B cell (primary cell): ENCODE measurements around the gene CAMK2B. TPM values are rescaled to one million over a fixed set of nuclear protein-coding genes. Genes with fewer than 3 reads are reported as not detected.

Source experiments
- ATAC-seq: fragments of 200-7000 bp; cut with Tn5 transposase; one replicate; pipeline ENCODE4 v1.10.0; 2021; ENCODE audit warnings: low read depth, mild to moderate bottlenecking, moderate number of reproducible peaks, moderate library complexity
- CTCF ChIA-PET: fragments of 350-600 bp; sonication (Branson Sonifier 250); formaldehyde crosslinking; loops from one replicate; lab custom pipeline; 2021; ENCODE audit warnings: antibody characterized with exemption, inconsistent platforms; lab: Charles Lee
- POLR2A ChIA-PET: fragments of 350-600 bp; sonication (Branson Sonifier 250); formaldehyde crosslinking; loops from one replicate; lab custom pipeline; 2021; ENCODE audit warnings: antibody characterized with exemption; lab: Charles Lee
- DNase-seq: peaks from one replicate; pipeline ENCODE4 v3.0.0; 2013
- H2AFZ ChIP-seq: 2 replicates; pipeline ENCODE4 v1.6.1; 2012; ENCODE audit warnings: mild to moderate bottlenecking, low read depth, low read length; ENCODE audit not compliant: insufficient read depth, poor library complexity, severe bottlenecking
- H3K27ac ChIP-seq, 2 donors: 1 replicate in 1 of 2; 2 replicates in 1 of 2; pipeline ENCODE4 v1.5.1; 2012 to 2013; ENCODE audit warnings: low read length in 2 of 2, mild to moderate bottlenecking in 2 of 2, moderate library complexity in 1 of 2
- H3K27me3 ChIP-seq, 4 experiments: fragments of 200-600 bp in 1 of 4; sonication (generic) in 1 of 4; replicated peaks in 1 of 4; 1 replicate in 2 of 4; 2 replicates in 2 of 4; pipeline versions ENCODE4 v1.6.1 to v1.7.0; 2013 to 2016; ENCODE audit warnings: low read length in 3 of 4, mild to moderate bottlenecking in 2 of 4, mixed read lengths in 1 of 4, moderate library complexity in 1 of 4; ENCODE audit not compliant: insufficient read depth in 4 of 4, control insufficient read depth in 3 of 4; ENCODE audit errors: control extremely low read depth in 1 of 4
- H3K36me3 ChIP-seq, 2 experiments: replicated peaks in 1 of 2; 1 replicate in 1 of 2; 2 replicates in 1 of 2; pipeline versions ENCODE4 v1.6.1 to v1.7.1; 2013; ENCODE audit warnings: low read length in 1 of 2; ENCODE audit not compliant: insufficient read depth in 2 of 2, control insufficient read depth in 1 of 2; ENCODE audit errors: control extremely low read depth in 1 of 2, extremely low read depth in 1 of 2
- H3K4me1 ChIP-seq, 2 donors: fragments of 200-600 bp in 1 of 2; sonication (generic) in 1 of 2; 1 replicate in 1 of 2; 2 replicates in 1 of 2; pipeline versions ENCODE4 v1.5.1 to v1.6.1; 2013 to 2017; ENCODE audit warnings: low read length in 2 of 2; ENCODE audit not compliant: control insufficient read depth in 2 of 2, insufficient read depth in 2 of 2
- H3K4me2 ChIP-seq: replicated peaks from 2 replicates; pipeline ENCODE3; 2012; ENCODE audit warnings: mild to moderate bottlenecking, low read depth, low read length; ENCODE audit not compliant: poor library complexity, severe bottlenecking
- H3K4me3 ChIP-seq, 5 experiments: fragments of 200-600 bp in 1 of 5; sonication (generic) in 1 of 5; 1 replicate in 3 of 5; 2 replicates in 2 of 5; pipeline versions ENCODE4 v1.5.1 to v1.7.0; 2011 to 2016; ENCODE audit warnings: low read length in 4 of 5, mild to moderate bottlenecking in 4 of 5, low read depth in 2 of 5, control low read depth in 1 of 5, moderate library complexity in 1 of 5; ENCODE audit not compliant: insufficient read depth in 1 of 5; ENCODE audit errors: control extremely low read depth in 1 of 5, extremely low read depth in 1 of 5
- H3K79me2 ChIP-seq: fragments of 200-600 bp; sonication (generic); one replicate; pipeline ENCODE4 v1.6.0; 2016; ENCODE audit warnings: low read length; ENCODE audit not compliant: control insufficient read depth, insufficient read depth
- H3K9ac ChIP-seq: fragments of 200-600 bp; sonication (generic); 2 replicates; pipeline ENCODE4 v1.6.1; 2017; ENCODE audit warnings: mild to moderate bottlenecking, low read length, moderate library complexity
- H3K9me3 ChIP-seq, 3 donors: one replicate each; pipeline versions ENCODE4 v1.6.1 to v1.7.1; 2013; ENCODE audit warnings: low read length in 2 of 3; ENCODE audit not compliant: control insufficient read depth in 2 of 3, insufficient read depth in 1 of 3; ENCODE audit errors: control extremely low read depth in 1 of 3
- H4K20me1 ChIP-seq: 2 replicates; pipeline ENCODE4 v1.6.0; 2012; ENCODE audit warnings: mild to moderate bottlenecking, low read length; ENCODE audit not compliant: insufficient read depth, control insufficient read depth, poor library complexity, severe bottlenecking
- H3K27ac Mint-ChIP-seq: one replicate; pipeline ENCODE4 v1.8.0; 2021; ENCODE audit warnings: mixed read lengths
- H3K27me3 Mint-ChIP-seq: one replicate; pipeline ENCODE4 v1.8.0; 2021; ENCODE audit warnings: mixed read lengths
- H3K4me1 Mint-ChIP-seq: one replicate; pipeline ENCODE4 v1.8.0; 2021; ENCODE audit warnings: mixed read lengths
- H3K4me3 Mint-ChIP-seq: one replicate; pipeline ENCODE4 v1.8.0; 2021; ENCODE audit warnings: mixed read lengths
- H3K9me3 Mint-ChIP-seq: one replicate; pipeline ENCODE4 v1.8.0; 2022; ENCODE audit warnings: mixed read lengths; ENCODE audit not compliant: insufficient read depth
- CTCF ChIP-seq: fragments of 200-600 bp; IDR thresholded peaks from one replicate; pipeline ENCODE4 v1.8.0; 2022; ENCODE audit warnings: antibody characterized with exemption, mild to moderate bottlenecking
- EZH2 ChIP-seq: IDR thresholded peaks from 2 replicates; pipeline ENCODE4 v1.6.1; 2012; ENCODE audit warnings: borderline replicate concordance, low read depth, mild to moderate bottlenecking, moderate library complexity, low read length; ENCODE audit not compliant: insufficient read depth, poor library complexity, severe bottlenecking
- WGBS: methylation state at CpG from one replicate; pipeline ENCODE4 v1.1.5; 2013; ENCODE audit warnings: missing lambda C conversion rate; ENCODE audit not compliant: insufficient coverage; 5-methylcytosine and 5-hydroxymethylcytosine counted together
- intact Hi-C: fragments of 100-400 bp; cut with micrococcal nuclease; formaldehyde crosslinking; loops from one replicate; pipeline ENCODE4 v1.10.0; 2022
- polyA plus RNA-seq: library from polyadenylated mRNA; depleted of rRNA; stranded (reverse); fragments of >200 nt; gene quantifications from 2 replicates; pipeline ENCODE4 v1.2.3, GENCODE V29; 2012
- total RNA-seq, 2 donors: library from RNA; stranded (reverse); fragments of 120-200 nt in 1 of 2; gene quantifications; 1 replicate in 1 of 2; 2 replicates in 1 of 2; pipeline versions ENCODE4 v1.2.3 to v1.2.4, GENCODE V29; 2013 to 2022

CAMK2B gene
- total and polyA plus RNA-seq, 2 donors (not counting 1 experiment from before 2014, with no cell fraction given) = 0.42 TPM; not detected in 1

- Histone ChIP-seq H3K9me3 (no peaks in the 10 kb centered on the region), H3K27me3 (peaks cover 0 to 6% (median 0%) of the 10 kb centered on the region in 4 experiments), H3K4me1 (no peaks in the 10 kb centered on the region), H3K79me2 (no peaks in the 10 kb centered on the region), H3K4me2 (no peak overlapping the region), H3K27ac (no peak overlapping the region), H3K36me3 (no peaks in the 10 kb centered on the region), H4K20me1 (no peaks in the 10 kb centered on the region), H3K9ac (no peak overlapping the region), H3K4me3 (no peak overlapping the region), H2AFZ (no peak overlapping the region)
- Mint-ChIP-seq H3K4me1 (no peaks in the 10 kb centered on the region), H3K27me3 (peaks cover 12% of the 10 kb centered on the region), H3K27ac (no peak overlapping the region), H3K4me3 (no peak overlapping the region), H3K9me3 (no peaks in the 10 kb centered on the region)
- no peak for TF ChIP-seq EZH2
- ChIA-PET POLR2A (interaction anchor here (0.6 kb wide), 1 partner anchor 331 kb away, joined by 6 read pairs; no protein-coding TSS in a partner anchor), CTCF (no interaction called here)
- ATAC-seq (no peak), DNase-seq (no peak)
- intact Hi-C loops = no loop called here
- 85% methylated on average over 10 of the region's 10 CpGs for WGBS
Observed at GRCh38 chr7:44224974-44225565, 100.3 kb downstream of the CAMK2B start.

GRCh38 chr7:44224080-44224973, 101.1 kb downstream of the CAMK2B start:
- 90% methylated on average over 11 of the region's 18 CpGs for WGBS
- H3K27me3 ChIP-seq = peaks cover 0 to 6% (median 0%) of the 10 kb centered on the region in 4 experiments

More at GRCh38 chr7:44224080-44224973, 101.1 kb downstream of the CAMK2B start:
- ATAC-seq (no peak), DNase-seq (no peak)
- Mint-ChIP-seq H3K27ac (no peak overlapping the region), H3K4me3 (no peak overlapping the region), H3K27me3 (peaks cover 12% of the 10 kb centered on the region), H3K9me3 (no peaks in the 10 kb centered on the region), H3K4me1 (no peaks in the 10 kb centered on the region)
- Histone ChIP-seq H4K20me1 (no peaks in the 10 kb centered on the region), H3K4me2 (no peak overlapping the region), H3K9ac (no peak overlapping the region), H3K36me3 (no peaks in the 10 kb centered on the region), H3K9me3 (no peaks in the 10 kb centered on the region), H3K4me1 (no peaks in the 10 kb centered on the region), H3K4me3 (no peak overlapping the region), H3K27ac (no peak overlapping the region), H2AFZ (no peak overlapping the region), H3K79me2 (no peaks in the 10 kb centered on the region)
- no peak for TF ChIP-seq EZH2
- no peak for TF ChIP-seq CTCF
- ChIA-PET POLR2A (no interaction called here), CTCF (interaction anchor here (0.6 kb wide), 1 partner anchor 935 kb away, joined by 3 read pairs; no protein-coding TSS in a partner anchor)
- intact Hi-C loops = no loop called here
